ENCODE data around the gene AHCYL2. TPM values are rescaled to one million over a fixed set of nuclear protein-coding genes. Genes with fewer than 3 reads are reported as not detected.

The AHCYL2 gene
- total and polyA plus RNA-seq, 2 donors (not counting 3 experiments of a cell fraction or from before 2014, with no cell fraction given), result 10.8 to 13.5 TPM

DNA sequence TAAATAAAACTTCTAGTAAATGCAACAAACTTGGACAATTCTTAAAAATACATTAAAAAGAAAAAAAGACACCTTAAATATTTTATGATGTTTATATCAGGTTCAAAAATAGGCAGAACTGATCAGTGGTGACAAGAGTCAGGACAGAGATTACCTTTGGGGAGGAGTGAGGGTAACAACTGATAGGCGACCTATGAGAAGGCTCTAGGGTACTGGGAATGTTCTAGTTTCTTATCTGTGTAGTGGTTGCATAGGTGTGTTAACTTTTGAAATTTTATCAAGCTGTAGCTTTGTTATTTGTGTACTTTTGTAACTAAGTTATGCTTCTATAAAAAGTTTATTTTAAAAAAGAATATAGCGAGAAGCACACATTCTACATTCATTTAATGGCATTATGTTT lies 134.3 kb downstream of the AHCYL2 start:
- Histone ChIP-seq H3K27me3 (ENCODE audit: control insufficient read depth in 2 of 2, insufficient read depth in 2 of 2, low read length in 2 of 2) (no peaks in the 10 kb centered on the region), H3K4me3 (replicated peaks in 1 of 3; ENCODE audit: insufficient read depth in 1 of 3, low read depth in 1 of 3, low read length in 3 of 3) (no peak overlapping the region), H3K9me3 (replicated peaks; ENCODE audit: control insufficient read depth, insufficient read depth, low read length) (no peaks in the 10 kb centered on the region), H3K36me3 (ENCODE audit: control insufficient read depth in 2 of 2, extremely low read depth in 1 of 2, insufficient read depth in 2 of 2, low read length in 2 of 2) (no peaks in the 10 kb centered on the region), H3K79me2 (ENCODE audit: control insufficient read depth, insufficient read depth, low read length) (no peaks in the 10 kb centered on the region), H3K4me1 (ENCODE audit: control insufficient read depth, extremely low read depth, insufficient read depth, low read length) (no peaks in the 10 kb centered on the region), H3K9ac (replicated peaks; ENCODE audit: extremely low read depth, insufficient read depth, low read length) (no peak overlapping the region), H2AFZ (ENCODE audit: low read depth, low read length) (no peak overlapping the region), H3K9me1 (replicated peaks; ENCODE audit: control insufficient read depth, extremely low read depth, insufficient read depth, low read length) (no peaks in the 10 kb centered on the region), H4K20me1 (replicated peaks; ENCODE audit: control insufficient read depth, extremely low read depth, insufficient read depth, low read length) (no peaks in the 10 kb centered on the region), H3K27ac (ENCODE audit: insufficient read depth, low read depth, low read length) (no peak overlapping the region), H3K4me2 (ENCODE audit: insufficient read depth, low read length) (no peak overlapping the region)
- no peak for FAIRE-seq
- ChIA-PET POLR2A (no interaction called here), CTCF (interaction anchor here (1.0 to 4.4 kb wide), 8 partner anchors 9 to 140 kb away, joined by 3 to 25 read pairs (median 5); no protein-coding TSS in a partner anchor)
- intact Hi-C loops (cut with micrococcal nuclease), result no loop called here
- TF ChIP-seq EZH2 (IDR thresholded peaks at IDR 0.05; ENCODE audit: borderline replicate concordance, low read depth, low read length, severe bottlenecking) (no peak), POLR2AphosphoS5 (IDR thresholded peaks at IDR 0.05; ENCODE audit: insufficient read depth, low read depth, low read length) (no peak), POLR2A (IDR thresholded peaks at IDR 0.05; ENCODE audit: low read depth, low read length) (no peak), GATA2 (IDR thresholded peaks at IDR 0.05; ENCODE audit: insufficient read depth, insufficient read length, low read depth, low read length) (no peak), MYC (IDR thresholded peaks at IDR 0.05; ENCODE audit: low read depth, low read length) (no peak), FOS (IDR thresholded peaks at IDR 0.05; ENCODE audit: borderline replicate concordance, insufficient read depth, low read length) (no peak), MAX (IDR thresholded peaks at IDR 0.05; ENCODE audit: insufficient read depth, insufficient read length) (no peak), JUN (IDR thresholded peaks at IDR 0.05; ENCODE audit: borderline replicate concordance, insufficient read depth, insufficient read length, low read depth) (no peak)
- TF ChIP-seq, protein P1, sequence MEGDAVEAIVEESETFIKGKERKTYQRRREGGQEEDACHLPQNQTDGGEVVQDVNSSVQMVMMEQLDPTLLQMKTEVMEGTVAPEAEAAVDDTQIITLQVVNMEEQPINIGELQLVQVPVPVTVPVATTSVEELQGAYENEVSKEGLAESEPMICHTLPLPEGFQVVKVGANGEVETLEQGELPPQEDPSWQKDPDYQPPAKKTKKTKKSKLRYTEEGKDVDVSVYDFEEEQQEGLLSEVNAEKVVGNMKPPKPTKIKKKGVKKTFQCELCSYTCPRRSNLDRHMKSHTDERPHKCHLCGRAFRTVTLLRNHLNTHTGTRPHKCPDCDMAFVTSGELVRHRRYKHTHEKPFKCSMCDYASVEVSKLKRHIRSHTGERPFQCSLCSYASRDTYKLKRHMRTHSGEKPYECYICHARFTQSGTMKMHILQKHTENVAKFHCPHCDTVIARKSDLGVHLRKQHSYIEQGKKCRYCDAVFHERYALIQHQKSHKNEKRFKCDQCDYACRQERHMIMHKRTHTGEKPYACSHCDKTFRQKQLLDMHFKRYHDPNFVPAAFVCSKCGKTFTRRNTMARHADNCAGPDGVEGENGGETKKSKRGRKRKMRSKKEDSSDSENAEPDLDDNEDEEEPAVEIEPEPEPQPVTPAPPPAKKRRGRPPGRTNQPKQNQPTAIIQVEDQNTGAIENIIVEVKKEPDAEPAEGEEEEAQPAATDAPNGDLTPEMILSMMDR (IDR thresholded peaks at IDR 0.05; ENCODE audit: extremely low read depth in 1 of 2, insufficient read depth in 1 of 2, low read depth in 1 of 2, low read length in 2 of 2), result no peak
- BruUV-seq (replicated peaks), result no TSS peak
- no peak for DNase-seq (ENCODE audit: low read depth, low spot score)
- dilution Hi-C loops (cut with MboI; ENCODE audit: extremely low pct_ligation_motif_present, low sequenced_read_pairs), result no loop called here
